ENCODE measurements around the gene WWC2.
"Not testable (repeated sequence)": the region's sequence is repeated elsewhere in the genome, so short reads cannot be mapped to it uniquely, and the experiment has no call there.

Gene WWC2

DNA sequence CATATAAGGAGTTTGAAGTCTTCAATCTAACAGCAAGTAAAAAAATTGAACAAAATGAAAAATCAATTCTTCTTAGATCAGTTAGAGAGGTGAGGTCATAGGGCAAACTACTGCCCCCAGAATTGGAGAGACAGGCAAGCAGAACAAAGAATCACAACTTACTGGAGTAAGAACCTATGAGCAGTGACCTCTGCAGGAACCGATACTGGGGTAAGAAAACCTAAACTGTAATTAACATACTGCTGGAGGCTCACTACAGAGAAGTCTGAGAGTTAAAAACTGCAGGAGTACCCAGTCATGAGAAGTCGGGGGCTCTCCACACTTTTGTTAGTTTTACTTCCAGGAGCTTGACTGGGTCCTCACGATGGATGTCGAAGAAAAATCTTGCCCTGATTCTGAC is 205.0 kb downstream of the WWC2 start:
- DNase-seq: no peak

DNA sequence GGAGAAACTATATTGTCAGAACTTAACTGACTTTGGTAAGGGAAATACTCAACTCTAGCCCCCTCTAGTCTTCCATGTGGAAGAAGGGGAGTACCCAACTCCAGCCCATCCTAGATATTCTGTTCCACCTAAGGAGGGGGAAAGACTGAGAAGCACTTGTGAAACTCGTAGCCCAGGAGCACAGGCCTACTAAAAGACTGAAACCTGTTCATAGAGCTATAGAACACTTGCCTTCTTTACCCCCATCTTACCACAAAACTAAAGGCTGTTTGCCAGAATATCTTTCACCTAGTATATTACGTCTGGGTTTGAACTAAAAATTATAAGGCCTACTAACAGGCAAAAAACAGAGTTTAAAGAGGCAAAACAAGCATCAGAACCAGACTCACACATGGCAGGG is 205.5 kb downstream of the WWC2 start:
- no peak for DNase-seq

DNA sequence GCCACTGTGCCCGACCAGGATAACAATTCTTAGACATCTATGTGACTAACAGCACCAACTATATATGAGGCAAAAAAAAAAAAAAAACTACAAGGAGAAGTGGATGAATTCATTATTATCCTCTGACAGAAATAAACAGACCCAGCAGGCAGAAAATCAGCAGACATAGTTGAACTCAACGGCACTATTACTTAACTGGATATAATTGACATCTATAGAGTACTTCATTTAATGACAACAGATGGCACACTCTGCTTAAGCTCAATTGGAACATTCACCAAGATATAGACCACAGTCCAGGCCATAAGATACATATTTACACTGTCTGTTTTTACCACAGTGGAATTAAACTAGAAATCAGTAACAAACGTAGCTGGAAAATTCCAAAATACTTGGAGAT is 207.8 kb downstream of the WWC2 start:
- no peak for DNase-seq

DNA sequence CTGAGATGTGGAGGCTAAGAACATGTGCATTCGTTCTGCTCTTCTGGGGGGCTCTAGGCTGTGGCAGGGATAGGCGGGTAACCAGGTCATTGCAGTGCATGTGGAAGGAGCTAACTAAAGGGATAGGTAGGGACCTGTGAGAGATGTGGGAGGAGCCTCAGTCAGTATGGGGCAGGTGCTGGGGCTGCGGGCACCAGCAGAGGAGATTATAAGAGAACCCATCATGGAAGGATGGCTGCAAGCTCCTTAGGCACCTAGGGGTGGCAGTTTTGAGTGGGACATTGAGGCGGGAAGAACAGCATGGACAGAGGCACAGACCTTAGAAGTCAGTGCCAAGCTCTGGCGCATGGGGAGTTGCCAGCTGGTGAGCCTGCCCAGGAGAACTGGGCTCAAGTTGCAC is 213.8 kb downstream of the WWC2 start:
- DNase-seq: no peak

DNA sequence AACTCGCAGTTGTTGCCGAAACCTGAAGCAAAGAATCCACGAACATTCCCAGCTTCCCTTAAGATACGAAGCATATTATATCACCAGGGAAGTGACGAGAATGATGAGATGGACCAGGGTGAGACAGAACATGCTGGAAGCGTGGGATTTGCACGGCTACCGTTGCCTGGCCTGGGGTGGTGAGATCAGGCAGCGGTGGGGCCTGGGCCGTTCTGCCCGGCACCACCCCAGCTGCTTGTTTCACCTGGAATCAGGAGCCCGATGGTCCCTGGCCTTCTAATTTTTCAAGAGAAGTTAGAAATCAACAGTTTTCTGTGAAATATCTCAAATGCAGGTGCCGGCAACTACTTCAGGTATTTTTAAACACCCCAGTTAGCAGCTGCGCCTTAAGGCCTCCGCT is 215.3 kb downstream of the WWC2 start:
- DNase-seq: no peak

DNA sequence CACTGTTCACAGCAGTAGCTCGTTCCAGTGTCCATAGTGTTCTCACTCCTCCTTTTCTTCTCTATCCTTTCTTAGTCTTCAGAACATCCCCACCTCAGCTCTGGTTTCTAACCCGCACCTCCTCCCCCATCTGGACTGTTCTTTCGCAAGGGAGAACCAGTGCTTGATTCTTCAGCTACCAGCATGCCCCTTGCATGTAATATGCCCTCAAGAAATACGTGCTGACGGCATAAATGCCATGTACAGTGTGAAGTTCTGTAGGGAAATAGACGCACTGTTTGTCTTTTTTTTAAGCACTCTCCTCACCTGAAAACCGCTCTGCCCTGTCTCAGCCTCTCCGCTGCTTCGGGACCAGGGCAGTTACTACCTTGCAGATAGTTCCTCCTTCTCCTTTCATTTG is 215.7 kb downstream of the WWC2 start:
- DNase-seq: no peak

DNA sequence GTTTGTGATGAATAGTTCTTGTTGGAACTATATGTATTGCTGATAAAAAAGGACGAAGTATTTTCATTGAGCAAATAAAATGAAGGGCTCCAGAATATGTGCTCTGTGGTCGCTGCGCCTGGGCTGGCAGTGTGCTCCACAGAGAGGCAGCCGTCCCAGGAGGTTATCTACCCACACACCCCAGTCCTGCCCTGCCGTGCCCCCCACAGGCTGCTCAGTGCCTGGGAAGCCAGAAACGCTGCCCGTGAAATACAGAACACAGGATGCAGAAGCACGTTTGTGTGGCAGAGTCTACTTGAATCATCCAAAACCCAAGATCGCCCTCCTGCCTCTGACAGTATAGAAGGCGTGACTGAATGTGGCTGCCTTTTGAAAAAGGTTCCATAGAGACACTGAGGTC is 219.6 kb downstream of the WWC2 start:
- DNase-seq: no peak

DNA sequence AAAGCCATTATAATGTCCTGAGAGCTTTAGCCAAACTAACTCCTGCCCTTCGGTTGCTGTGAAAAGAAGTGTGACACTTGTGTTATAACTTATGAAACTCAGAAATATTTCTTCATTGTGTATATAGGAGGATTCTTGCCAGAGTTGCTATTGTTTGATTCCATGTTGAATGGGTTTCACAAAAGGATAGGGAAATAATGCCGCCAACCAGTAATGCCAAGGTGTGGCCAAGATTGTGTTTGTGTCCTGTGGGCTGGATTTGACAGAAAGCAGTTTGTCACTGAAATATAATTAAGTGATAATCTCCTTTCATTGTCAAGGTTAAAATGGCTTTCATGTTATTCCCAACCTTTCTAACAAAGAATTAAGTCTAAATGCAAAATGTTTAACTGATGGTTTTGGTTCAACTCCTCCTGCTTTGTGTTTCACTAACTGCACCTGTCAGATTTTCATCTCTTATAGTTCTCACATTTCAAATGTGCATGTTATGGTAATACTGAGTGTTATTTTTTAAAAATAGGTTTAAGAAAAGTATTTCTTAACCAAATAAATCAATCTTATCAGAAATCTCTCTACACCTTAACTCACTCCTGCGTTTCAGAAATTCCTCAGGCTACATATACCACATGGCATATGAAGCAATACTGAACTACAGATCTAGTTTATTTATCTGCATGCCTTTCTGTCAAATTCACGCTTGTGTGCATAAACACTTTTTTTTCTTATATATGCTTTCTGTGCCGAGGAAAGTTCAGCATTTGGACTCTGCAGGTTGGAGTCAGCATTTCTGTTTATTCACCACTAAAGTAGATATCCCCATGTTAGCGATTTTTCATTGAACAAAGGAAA is 221.4 kb downstream of the WWC2 start, which contains the start of gene CLDN22:
Gene CLDN22, minus strand, starts transcription at position 66 of the 849 bp plus-strand sequence. Its CDS starts 58 bp downstream, at position 8.
- DNase-seq: no peak

DNA sequence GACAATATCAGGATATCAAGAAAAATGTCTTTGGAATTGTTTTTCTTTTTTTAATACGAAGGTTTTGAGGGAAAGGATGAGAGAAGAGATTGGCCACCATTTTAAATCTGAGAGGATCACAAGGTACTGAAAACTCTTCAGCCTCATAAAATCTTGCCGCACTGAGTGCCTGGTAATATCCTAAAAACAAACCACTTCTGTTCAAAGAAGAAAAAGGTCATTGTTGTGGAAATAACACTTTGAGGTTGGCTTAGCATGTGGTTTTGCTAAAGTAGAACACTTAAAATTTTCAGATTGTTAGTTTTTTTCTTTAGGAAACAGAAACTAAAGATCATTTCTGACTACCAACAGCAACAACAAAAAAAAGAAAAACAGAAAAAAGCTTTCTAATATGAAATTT is 222.0 kb downstream of the WWC2 start:
- DNase-seq: peak; percentile 11

DNA sequence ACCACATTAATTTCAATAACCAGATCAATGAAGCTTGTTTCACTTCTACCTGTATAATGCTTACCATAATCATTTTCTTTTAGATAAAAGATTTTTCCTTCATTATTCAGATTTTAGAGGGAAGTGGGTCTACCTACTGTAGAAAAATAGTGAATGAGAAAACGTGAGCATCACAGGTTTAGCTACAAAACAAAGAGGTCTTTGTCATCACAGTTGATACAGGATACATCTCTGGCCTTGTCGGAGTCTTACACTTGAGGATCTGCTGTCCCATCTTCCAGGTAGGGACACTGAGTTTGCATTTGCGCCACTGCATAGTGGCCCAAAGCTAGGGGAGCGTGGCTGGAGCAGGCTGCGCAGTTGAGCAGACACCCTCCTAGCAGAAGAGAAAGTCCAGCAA is 222.5 kb downstream of the WWC2 start:
- no peak for DNase-seq

DNA sequence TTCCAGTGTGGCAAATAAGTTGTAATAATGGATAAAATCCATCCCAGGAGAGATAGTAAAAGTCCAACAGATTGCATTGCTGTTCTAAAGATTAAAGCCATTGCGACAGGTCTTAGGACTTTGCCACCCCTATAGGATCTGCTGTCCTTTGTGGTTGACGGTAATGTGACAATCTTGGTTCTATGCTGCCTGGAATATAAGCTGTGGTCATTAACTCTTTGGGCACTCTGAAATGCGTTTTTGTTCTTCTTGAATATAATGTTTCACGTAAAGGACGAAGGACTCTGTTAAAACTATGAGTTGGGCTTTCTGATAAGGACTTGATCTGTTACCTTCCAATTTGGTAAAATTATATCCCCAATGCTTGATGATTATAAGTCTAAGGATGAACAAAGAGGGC is 223.3 kb downstream of the WWC2 start, which contains the start of gene CLDN24:
Gene CLDN24, minus strand, starts transcription at position 101 of the 400 bp plus-strand sequence. Its CDS starts 0 bp downstream, at position 101.
- no peak for DNase-seq

DNA sequence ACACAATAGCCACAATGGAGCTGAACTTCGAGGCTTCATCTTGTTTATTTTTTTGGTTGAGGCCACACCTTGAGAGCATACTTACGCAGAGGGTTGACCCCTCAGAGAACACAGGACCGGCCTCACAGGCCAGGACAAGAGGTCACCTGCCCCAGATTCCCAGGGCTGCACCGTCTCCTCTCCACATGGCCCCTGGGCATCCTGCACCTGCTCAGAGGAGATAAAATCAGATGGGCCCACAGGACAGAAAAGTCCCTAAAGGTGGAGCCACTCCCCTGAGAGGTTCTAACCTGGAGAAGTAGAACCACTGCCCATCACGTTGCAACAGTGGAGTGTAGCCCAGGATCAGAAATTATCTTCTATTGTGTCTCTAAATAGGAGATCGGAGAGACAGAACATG is 224.2 kb downstream of the WWC2 start:
- no peak for DNase-seq

DNA sequence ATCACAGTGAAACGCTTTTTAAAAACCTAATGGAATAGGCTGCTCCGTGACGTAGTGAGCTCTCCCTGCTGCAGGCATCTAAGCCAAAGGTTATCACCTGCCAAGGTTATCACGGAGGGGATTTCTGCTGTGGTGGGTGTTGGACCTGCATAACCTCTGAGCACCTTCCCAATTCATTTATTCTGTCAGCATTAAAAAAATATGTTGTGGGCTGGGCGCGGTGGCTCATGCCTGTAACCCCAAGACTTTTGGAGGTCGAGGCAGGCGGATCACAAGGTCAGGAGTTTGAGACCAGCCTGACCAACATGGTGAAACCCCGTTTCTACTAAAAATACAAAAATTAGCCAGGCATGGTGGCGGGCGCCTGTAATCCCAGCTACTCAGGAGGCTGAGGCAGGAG is 225.0 kb downstream of the WWC2 start:
- DNase-seq: not testable (repeated sequence)

DNA sequence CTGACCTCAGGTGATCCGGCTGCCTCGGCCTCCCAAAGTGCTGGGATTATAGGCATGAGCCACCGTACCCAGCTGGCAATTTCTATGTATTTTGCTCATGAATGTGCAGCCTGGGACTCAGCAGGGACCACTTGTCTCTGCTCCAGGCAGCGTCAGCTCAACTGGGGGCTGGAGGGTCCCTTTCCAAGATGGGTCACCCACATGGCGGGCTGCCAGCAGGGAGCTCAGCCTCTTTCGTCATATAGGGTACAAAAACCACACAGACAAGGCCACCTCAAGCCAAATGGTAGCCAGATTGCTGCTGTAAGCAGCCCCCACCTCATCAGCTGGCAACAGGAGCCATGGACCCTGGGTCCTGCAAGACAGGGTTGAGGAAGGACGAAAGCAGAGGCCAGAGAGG is 225.6 kb downstream of the WWC2 start:
- no peak for DNase-seq

DNA sequence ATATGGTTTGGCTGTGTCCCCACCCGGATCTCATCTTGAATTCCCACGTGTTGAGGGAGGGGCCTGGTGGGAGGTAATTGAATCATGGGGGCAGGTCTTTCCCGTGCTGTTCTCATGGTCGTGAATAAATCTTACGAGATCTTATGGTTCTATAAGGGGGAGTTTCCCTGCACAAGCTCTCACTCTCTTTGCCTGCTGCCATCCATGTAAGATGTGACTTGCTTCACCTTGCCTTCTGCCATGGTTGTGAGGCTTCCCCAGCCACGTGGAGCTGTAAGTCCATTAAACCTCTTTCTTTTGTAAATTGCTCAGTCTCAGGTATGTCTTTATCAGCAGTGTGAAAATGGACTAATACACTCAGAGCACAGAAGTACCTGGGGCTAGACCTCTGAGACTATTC is 227.3 kb downstream of the WWC2 start:
- DNase-seq: not testable (repeated sequence)

DNA sequence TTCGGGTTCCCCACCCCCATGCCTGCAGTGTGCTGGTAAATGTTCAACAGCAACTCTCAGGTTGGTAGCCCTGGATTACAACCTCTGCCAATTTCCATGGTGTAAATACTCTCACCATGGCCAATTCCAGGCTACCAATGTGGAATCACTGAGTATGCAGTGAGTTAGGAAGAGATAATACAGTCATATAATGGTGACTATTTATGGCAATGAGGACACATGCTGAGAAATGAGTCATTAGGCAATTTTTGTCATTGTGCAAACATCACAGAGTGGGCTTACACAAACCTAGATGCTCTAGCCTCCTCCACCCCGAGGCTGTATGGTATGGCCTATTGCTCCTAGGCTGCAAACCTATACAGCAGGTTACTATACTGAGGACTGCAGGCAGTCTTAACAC is 227.8 kb downstream of the WWC2 start:
- no peak for DNase-seq

DNA sequence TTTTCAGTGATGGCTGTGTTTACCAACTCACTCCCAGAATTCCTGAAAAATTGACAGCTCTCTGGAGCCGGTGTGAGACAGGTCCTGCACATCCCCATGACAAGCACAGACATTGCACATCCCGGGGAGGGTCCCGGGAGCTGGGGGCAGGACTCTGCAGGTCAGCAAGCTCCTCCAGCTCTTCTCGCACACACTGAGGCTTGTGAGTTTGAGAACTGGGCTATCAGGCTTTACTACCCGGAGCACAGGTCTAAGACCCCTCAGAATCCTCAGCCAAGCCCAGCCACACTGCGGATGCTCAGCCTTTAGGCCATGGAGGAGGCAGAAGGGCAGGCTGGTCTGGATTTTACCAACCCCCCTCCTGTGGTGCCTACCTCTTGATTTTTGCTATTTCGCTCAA is 228.8 kb downstream of the WWC2 start:
- no peak for DNase-seq

DNA sequence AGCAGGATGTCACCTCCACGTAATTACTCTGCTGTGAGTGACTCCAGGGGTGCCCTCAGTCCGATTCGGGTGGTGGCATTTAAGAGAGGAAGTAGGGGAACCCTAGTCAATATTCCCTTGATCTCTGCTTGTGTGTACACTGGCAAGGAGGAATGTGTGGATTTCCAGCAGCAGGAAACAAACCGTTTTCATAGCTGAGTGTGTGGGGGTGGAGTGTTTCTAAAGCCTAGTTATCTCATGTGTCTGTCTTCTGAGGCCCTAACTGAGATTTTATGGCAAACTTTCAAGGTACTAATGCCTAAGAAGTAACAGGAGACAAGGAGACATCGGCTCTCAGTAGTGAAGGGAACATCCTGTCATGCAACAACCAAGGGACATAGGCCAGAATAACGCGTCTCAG is 229.8 kb downstream of the WWC2 start:
- no peak for DNase-seq

DNA sequence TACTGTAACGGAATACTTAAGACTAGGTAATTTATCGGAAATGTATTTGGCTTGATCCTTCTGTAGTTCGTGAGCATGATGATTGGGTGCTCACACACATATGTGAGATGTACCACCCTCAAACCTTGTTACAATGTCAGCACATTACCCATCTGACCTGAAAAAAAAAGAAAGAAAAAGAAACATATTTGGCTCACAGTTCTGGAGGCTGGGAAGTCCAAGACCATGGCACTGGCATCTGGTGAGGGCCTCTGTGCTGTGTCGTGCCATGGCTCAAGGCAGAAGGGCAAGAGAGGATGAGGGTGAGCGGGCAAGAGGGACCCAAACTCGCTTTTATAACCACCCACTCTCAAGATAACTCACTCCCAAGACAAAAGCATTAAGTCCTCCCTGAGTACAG is 230.2 kb downstream of the WWC2 start:
- DNase-seq: no peak

DNA sequence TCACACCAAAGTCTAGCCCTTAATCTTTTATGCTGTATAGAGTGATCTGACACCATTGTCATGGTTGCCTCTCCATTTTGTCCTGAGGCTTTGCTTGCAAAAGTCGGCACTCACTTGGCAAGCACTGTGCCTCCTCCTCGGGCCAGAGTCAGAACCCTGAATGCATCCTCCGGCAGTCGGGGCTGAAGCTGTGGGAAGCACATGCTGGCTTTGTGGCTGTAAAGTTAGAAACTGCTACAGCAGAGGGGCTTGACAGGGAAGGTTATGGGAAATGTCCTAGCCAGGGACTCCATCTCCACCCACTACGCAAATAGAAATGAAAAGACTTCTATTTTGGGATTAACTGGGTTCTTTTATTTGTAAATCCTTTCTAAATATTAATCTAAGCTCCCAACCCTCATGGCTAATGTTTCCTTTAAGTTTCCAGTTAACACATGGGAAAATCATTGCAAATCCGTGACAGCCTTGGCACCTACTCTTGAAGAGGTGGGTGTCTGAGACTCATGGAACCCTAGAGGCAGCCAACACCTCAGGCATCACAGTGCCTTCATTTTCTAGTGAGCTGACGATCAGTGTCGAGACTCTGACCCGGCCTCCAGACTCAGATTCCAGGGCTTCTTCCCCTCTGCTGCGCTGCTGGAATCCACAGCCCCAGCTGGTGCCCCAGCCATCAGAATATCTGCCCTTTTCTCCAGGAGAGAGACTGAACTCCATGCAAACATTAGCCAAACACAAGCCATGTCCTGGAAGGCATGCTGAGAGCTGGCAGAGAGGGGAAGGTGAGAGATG is 231.1 kb downstream of the WWC2 start:
- no peak for DNase-seq

DNA sequence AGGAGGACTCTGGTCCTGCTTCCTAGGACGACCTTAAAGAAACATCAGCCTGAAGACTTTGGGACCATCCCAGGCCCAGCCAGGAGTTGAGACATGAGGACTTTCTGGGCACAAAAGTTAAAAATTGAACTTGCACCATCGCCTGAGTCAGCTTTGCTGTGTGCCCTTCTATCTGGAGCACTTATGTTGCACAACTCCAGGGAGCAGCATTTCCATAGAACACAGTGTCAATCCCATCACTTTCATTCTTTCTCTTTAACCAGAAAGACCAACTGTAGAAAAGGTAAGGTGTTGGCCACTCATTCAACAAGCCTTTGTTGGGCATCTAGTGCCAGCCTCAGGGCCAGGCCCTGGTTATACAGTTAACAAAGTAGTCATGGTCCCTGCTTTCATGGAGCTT is 231.8 kb downstream of the WWC2 start:
- DNase-seq: no peak

DNA sequence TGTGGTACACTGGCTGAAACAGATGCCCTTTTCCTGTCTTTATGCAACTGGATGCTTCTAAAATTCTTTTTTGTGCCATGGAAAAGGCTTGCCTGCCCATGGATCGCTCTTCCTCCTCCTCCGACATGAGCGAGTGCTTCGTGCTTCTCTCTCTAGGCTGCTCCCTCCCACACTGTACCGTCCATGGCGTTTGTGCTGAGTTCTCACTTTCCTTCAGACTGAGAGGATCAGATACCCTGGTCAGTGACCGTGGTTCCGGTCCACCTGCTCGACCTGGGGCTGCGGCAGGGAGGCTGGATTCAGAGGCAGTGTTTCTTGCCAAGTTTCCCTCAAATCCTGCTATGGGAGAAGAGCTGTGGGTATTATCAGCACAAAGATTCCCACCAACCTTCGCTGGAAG is 233.4 kb downstream of the WWC2 start:
- no peak for DNase-seq

DNA sequence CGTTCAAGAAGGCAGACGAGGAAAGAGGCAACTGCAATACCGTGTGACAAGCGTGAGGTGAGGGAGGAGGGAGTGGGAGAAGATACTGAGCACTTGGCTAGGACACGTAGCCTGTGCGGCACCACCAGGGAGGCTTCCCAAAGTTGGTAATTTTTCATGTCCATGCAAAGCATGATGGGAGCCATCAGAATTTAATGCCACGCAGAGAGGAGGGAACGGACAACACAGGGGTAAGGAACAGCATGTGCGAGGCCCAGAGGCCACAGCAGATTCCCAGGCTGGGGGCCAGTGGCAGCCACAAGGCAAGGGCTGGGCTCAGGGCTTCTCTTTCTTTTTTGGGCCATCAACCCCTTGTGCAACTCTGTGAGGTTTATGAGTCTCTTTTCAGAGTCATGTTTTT is 234.1 kb downstream of the WWC2 start:
- no peak for DNase-seq

DNA sequence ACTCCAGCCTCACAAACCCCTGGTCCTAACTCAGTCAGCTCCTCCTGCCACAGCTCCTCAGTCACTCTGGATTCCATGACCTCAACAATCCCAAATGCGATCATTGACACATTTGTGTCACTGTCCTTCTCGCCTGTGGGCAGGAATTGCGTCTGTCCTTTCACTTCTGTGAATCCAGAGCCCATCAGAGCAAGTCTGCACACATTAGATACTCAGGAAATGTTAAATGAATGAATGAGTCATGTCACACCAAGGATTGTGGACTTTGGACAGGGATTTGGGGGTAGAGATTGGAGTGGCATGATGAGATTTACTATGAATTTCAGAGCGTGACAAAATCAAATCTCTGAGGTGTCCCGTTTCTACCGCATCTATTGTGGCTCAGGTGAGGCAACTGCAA is 234.9 kb downstream of the WWC2 start:
- DNase-seq: no peak

Measured in CD4-positive, alpha-beta T cell treated with Interleukin-10 for 1 hour (primary cell).